Adipose tissue (tissue), 3 donors: ENCODE measurements around the gene MFGE8. TPM values are rescaled to one million over a fixed set of nuclear protein-coding genes. Genes with fewer than 3 reads are reported as not detected.
"Not testable (repeated sequence)": the region's sequence is repeated elsewhere in the genome, so short reads cannot be mapped to it uniquely, and the experiment has no call there.

Experiments
- H3K27ac ChIP-seq: one replicate; pipeline ENCODE4 v1.5.1; 2013; ENCODE audit warnings: low read depth, low read length
- WGBS, 3 donors: extraction: QIAGEN DNeasy Blood & Tissue Kit; methylation state at CpG; one replicate each; pipeline ENCODE4 v1.1.7; 2013; 5-methylcytosine and 5-hydroxymethylcytosine counted together
- polyA plus RNA-seq, 3 donors: library from polyadenylated mRNA; stranded (reverse); fragments of 200-250 nt; gene quantifications; one replicate each; pipeline ENCODE4 v1.2.3, GENCODE V29; 2013
- donor health status: healthy with polysubstance abuse.
- donor health status: Bipolar disorder and iron deficiency.
- donor health status: healthy.

Gene MFGE8
- polyA plus RNA-seq, 3 donors: 50.5 to 348 (median 303) TPM

DNA sequence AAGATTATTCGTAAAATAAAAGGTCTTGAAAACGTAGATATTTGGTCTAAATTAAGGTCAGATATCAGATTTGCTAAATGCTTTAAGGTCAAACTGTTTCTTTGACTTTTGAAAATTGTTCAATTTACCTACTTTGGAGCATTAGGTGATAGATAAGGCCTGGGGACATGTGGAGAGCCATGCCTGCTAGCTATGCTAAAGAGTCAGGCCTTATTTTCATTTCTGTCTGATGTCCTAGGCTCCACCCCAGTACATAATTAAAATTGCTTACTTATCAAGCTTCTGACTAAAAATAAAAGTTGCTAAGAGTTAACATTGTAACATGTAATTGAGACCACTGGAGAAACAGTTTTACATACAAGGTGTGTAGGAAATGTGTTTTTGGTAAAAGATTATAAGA is 12.5 kb upstream of the MFGE8 start:
- not testable (repeated sequence) for H3K27ac ChIP-seq
- 78 to 85% (median 79%) methylated on average over 2 of the region's 2 CpGs for WGBS, 3 donors

DNA sequence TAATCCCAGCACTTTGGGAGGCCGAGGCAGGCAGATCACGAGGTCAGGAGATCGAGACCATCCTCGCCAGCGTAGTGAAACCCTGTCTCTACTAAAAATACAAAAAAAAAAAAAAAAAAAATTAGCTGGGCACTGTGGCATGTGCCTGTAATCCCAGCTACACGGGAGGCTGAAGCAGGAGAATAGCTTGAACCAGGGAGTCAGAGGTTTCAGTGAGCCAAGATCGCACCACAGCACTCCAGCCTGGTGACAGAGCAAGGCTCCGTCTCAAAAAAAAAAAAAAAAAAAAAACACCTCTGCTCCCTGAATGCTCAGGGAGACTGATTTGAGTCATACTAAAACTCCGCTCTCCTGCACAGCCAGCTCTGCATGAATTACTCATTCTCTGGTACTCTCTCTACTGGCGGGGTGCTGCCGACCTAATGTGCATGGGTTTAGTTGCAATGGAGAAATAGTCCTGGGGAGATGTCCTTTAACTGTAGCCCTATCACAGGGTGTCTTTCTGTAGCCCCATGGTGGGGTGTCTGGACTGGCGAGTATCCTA is 7.8 kb upstream of the MFGE8 start:
- not testable (repeated sequence) for H3K27ac ChIP-seq
- WGBS, 3 donors: 87 to 93% (median 90%) methylated on average over 12 of the region's 12 CpGs

DNA sequence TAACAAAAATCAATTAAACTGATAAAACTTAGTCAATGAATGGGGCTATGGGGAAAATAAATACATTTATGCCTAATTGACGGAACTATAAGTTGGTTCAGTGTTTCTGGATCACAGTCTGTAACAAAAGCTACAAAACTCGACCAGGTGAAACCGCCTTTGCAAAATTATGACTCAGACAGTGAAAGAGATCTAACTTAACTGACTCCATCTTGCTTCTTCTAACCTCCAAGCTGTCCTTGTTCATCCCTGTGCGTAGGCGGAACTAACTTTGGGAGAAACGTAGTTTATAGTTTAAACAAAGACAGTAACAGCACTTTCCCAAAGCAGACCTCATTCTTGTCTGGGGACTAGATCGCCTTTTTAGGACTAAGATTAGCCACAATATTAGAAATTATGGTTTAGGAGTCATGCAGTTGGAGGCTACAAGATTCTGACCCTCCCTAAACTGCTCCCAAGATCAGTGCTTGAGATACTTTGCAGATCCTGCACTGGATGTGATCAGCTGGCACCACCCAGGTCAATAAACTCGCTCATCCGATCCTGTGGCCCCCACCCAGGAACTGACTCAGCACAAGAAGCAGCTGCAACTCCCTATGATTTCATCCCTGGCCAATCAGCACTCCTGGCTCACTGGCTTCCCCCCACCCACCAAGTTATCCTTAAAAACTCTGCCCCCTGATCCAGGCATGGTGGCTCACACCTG is 7.2 kb upstream of the MFGE8 start:
- WGBS, 3 donors: 59 to 72% (median 69%) methylated on average over 9 of the region's 9 CpGs
- H3K27ac ChIP-seq: no peak overlapping the region

DNA sequence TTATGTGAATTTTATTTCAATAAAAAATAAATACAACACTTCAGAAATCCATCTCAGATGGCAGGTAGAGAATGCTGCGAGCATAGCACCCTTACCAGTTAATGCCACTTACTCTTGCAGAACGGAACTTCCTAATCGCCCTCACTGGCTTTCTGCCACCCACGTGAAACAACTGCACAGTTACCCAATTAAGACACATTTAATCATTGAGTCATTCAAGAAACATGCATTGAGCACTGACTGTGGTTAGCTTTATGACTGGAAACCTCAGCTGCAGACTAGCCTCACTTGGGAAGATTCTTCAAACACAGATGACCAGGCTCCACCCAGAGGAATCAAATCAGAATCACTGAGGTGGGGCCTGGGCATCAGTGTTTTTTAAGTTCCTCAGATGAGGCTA is 5.6 kb upstream of the MFGE8 start:
- WGBS, 3 donors: 26 to 33% (median 32%) methylated on average over 4 of the region's 4 CpGs
- no peak overlapping the region for H3K27ac ChIP-seq

DNA sequence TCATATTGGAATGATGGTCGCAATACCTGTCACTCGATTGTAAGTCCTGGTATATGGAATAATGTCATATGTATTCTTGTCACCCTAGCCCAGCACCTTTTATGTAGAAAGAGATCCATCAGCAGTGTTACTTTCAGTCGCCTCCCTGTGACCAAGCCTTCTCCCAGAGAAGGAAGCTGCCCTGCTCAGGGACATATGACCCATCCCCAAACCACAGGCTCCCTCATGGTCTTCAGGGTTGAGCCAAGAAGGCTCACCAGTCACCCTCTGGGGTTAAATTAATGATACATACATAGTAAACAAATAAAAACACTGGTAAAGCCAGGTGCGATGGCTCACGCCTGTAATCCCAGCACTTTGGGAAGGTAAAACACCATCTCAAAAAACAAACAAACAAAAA is 4.6 kb upstream of the MFGE8 start:
- 60 to 90% (median 85%) methylated on average over 5 of the region's 5 CpGs for WGBS, 3 donors
- H3K27ac ChIP-seq: no peak overlapping the region

DNA sequence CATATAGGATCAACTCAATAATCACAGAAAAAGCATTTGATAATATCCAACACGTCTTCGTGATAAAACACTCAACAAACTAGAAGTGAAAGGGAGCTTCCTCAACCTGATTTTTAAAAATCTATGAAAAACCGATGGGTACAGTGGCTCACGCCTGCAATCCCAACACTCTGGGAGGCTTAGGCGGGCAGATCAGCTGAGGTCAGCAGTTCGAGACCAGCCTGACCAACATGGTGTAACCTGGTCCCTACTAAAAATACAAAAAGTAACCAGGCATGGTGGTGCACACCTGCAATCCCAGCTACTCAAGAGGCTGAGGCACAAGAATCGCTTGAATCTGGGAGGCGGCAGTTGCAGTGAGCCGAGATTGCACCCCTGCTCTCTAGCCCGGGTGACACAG is 2.2 kb upstream of the MFGE8 start:
- H3K27ac ChIP-seq: no peak overlapping the region
- 90 to 95% (median 94%) methylated on average over 10 of the region's 10 CpGs for WGBS, 3 donors

DNA sequence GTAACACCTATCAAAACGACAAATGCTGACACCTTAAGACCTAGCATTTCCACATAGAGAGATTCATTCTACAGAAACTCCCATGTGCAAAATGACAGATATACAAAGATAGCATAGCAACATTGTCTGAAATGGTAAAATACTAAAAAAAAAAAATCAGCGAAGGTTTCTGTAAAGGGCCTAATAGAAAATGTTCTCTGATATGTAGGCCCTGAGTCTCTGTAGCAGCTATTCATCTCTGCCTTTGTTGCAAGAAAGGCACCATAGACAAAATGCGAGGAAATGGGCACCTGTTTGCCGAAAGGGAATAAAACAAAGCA is 631 bp upstream of the MFGE8 start:
- 60 to 71% (median 70%) methylated on average over 4 of the region's 4 CpGs for WGBS, 3 donors
- H3K27ac ChIP-seq: no peak overlapping the region

DNA sequence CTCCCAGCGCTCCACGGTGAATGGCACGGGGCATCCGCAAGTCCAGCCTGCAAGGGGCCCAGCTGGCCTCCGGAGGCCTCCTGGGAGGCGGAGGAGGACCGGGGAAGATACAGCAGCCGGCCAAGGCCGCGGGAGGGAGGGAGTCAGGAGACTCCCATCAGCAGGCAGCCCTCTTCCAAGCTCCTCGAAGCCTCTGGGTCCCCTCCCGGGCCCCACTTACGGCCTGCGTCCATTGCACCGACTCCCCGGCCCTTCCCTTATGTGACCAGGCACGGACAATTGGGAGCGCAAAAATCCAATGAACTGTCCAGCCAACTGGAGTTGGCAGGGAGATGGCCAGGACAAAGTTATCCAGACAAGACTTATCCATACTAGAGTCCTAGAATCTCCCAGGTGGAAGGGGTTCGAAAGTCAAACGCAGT is 668 bp downstream of the MFGE8 start:
- no peak overlapping the region for H3K27ac ChIP-seq
- 8 to 13% (median 12%) methylated on average over 20 of the region's 20 CpGs for WGBS, 3 donors

DNA sequence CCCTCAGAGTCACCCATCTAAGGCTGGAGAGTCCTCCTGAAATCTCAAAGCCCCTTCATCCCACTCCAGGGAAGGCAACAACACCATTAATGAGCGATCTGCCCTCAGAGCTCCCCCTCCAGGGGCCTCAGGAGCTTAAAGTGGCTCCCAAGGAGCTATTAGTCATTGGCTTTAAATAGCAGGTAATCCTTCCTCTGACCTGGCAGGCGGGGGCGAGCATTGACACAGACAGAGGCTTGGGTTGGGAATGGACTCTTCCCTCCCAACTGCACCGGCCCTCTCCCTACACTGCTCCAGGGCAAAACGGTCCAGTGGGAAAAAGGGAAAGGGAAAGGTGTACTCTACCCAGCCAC is 1.4 kb downstream of the MFGE8 start:
- WGBS, 3 donors: 67 to 87% (median 81%) methylated on average over 5 of the region's 5 CpGs
- H3K27ac ChIP-seq: no peak overlapping the region

DNA sequence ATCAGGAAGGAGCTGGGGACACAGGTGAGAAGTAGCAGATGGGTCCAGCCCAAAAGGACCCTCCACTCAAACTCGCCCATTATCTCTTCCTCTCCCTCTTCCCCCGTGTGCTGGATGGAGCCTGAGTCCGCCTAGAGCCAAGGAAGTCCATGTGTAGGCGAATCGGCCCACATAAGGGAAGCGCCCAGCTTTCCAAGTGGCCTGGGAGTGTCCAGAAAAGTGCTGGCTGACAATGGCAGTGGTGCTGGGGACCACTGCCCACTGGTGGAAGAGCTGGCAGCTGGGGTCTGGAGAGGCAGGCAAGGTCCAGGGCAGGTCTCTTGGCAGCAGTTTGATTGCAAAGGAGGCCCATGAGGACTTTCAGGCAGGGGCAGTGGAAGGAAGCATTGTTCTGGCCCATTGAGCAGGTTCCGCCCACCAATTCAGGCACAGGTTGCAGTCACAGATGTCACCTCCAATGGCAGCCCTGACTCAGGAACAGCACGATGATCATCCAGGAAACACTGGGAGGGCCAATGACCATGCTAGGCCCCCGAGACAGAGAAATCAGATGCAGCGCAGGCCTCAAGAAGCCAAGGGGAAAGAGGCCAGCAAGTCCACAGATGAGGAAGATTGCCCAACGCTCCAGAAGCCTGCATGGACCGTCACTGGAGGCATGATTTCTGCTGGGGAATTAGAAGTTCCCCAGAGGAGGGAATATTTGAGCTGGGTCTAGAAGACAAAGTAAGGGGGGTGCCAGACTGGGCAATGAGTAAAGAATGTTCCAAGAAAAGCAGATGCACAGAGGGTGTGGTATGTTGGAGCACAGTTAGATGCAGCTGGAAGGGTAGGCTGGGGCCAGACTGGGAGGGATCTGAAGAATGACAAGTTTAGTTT is 3.0 kb downstream of the MFGE8 start:
- WGBS, 3 donors: 71 to 80% (median 74%) methylated on average over 12 of the region's 12 CpGs
- no peak overlapping the region for H3K27ac ChIP-seq

DNA sequence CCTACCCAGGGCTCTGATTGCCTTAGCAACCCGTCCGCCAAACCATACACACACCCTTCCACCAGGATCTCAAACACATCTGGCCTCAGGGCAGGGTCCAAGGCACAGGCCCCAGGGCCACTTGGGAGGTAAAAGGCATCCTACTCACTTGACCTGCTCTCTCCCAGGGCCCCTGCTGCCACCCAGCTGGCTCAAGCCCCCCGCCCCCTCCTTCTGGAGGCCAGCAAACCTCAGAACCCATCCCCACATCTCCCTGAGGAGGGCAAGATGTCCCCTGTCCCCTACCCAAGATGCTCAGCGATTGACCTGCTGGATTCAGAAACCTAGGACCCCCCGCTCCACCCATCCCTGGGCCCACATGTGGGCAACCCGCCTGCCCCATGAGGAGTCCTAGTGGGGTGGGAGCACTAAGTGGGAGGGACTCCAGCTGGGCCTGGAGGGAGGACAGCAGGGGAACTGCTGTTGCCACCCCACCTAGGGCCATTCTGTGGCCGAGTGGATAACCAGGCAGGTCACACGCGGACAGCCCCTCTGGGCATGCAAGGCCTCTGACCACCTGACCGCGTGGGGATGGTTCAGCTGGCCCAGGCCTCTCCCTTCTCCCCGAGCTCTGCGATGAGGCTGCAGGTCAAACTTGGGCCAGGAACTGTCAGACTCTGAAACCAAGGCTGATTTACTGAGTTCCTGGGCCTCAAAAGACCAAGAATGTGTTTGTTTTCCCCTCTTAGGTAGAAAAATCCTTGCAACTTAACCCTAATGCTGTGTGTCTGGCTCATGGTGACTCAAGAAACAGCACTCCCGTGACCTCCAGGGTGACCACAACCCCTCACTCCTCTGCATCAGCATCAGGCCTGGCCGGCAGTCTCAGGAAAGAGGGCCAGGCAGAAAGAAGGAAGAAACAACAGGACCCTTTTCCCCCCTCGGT is 4.2 kb downstream of the MFGE8 start:
- WGBS, 3 donors: 71 to 90% (median 86%) methylated on average over 16 of the region's 16 CpGs

DNA sequence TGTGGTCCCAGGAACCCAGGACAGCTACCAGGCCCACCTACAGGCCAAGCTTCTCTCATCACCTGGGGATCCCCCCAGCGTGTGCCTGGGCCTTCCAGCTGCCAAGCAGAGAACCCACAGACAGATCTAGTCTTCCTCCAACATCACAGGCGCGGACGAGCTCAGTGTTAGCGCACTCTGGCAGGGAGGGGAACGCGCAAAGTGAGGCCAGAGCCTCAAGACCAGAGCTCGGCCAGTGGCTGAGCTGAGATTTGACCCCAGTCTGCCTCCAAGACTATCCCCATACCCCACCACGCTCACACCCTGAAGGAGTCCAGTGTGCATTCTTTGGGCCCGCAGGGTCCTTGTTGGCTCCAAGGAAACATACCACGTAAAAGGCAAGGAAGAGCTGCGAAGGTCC is 5.1 kb downstream of the MFGE8 start:
- H3K27ac ChIP-seq: no peak overlapping the region
- 90 to 93% (median 91%) methylated on average over 11 to 12 of the region's 12 CpGs for WGBS, 3 donors

More for the DNA sequence above, 4.2 kb downstream of the MFGE8 start:
- H3K27ac ChIP-seq: no peak overlapping the region

DNA sequence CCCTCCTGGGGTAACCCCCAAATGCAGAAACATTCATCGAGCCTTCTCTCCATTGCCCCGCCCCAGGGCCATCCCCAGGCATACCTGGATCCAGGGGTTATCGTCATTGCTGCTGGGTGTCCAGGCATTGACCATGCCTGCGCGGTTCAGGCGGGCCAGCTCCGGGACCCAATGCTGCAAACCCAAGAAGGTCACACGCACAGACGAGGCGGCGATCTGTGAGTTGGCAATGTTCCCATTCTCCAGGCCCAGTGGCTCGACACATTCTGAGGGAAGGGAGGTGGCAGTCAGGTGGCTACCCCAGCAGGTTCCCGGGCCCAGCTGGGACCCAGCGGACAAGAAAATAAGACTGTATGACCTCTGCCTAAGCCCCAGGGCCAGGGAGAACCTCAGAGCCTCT is 6.1 kb downstream of the MFGE8 start:
- 83 to 88% (median 87%) methylated on average over 14 of the region's 14 CpGs for WGBS, 3 donors
- no peak overlapping the region for H3K27ac ChIP-seq

DNA sequence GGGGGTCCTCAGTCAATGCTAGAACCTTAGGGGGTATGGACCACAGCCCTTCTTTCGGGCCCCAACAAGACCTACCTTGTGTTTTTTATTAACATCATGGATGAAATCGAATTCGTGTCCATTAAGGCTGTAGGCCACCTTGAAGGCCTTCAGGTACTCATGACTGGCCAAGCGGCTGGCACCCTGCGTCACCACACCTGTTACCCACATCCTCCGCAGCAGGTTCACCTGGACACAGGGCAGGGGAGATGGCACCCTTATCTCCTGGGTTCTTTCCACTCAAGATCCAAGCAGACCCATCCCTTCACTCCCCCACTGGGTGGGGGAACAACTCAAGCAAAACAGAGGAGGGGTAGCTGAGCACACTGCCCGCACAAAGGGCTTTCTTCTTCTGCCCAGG is 6.6 kb downstream of the MFGE8 start:
- 93 to 97% (median 97%) methylated on average over 7 of the region's 7 CpGs for WGBS, 3 donors
- H3K27ac ChIP-seq: no peak overlapping the region

DNA sequence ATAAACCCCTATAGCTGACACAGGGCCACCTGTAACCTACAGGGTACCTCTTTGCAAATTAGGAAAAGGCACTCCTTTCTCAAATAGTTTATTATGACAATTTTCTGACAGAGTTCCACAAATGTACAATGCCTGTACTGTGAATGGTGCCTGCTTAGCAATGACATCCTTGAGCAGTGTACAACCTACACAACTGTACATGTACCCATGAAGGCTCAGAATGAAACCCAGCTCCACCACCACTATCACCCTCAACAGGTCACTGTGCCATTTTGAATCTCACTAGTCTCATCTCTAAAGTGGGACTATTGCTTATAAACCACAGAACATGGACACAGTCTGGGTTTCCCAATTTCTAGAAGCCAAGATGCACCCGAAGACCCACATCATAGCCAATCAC is 7.0 kb downstream of the MFGE8 start:
- WGBS, 3 donors: 86 to 95% (median 95%) methylated on average over 1 of the region's 1 CpG
- no peak overlapping the region for H3K27ac ChIP-seq

DNA sequence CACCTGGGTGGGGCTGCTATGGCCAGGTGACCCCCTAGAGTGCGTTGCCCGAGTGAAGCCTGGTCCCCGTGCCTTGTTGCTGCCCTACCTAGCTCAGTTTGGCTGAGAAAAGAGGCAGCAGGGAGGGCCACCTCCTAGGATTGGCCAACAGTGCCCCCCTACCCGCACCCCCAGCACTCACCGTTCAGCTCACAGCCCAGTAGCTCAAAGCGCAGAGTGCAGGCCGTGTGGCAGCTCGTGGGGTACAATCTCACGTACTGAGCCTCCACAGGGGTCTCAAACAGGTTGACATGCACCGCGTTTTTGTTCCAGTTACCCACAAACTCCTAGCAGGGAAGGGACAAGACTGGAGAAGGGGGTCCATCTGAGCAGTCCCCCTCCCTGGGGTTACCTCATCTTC is 7.6 kb downstream of the MFGE8 start:
- WGBS, 3 donors: 77 to 91% (median 89%) methylated on average over 11 of the region's 11 CpGs
- no peak overlapping the region for H3K27ac ChIP-seq

DNA sequence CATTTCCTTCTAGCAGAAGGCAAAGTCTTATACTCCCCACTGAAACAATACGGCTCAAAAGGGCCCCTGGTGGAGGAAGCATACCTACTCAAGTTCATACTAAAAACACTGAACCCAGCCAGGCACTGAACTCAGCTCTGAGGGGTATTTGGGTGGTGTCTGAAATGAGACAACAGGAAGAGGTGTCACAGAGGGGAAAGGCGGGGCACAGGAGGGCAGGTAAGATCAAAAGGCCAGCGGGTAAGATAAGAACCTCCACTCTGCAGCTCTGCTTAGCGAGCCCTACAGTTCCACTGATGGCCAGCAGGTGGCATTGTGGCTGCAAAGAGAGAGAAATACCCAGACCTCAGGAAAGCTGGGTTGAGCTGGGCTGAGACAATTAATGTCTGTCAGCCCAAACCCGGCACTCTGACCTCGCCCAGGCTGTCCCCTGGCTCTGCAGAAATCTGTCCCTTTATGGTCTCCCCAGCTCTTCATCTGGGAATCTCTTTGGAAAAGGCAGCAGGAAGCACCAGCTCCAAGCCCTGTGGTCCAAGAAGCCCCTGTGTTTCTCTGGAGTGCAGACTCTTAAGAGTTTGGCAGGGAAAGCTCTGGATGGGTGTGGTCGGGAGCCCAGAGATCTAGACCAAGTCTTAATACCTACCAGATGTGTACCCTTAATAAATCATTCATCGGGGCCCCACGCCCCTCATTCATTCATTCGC is 8.4 kb downstream of the MFGE8 start:
- WGBS, 3 donors: 27 to 32% (median 30%) methylated on average over 10 of the region's 10 CpGs
- no peak overlapping the region for H3K27ac ChIP-seq

DNA sequence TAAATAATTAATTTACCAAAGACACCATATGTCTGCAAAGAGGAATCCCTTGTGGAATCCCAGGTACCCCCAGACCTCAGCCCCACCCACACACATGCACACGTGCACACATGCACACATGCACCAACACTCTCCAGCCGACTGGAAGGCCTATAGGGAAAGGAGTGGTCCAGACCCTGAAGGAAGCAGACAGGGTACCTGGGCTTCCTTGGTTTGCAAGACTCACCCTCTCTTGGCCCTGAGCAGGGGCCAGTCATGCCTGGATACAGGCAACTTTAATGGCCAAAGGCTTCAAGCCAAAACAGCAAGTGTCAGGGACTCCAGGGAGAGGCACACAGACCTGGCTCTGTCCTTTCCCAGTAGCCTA is 8.9 kb downstream of the MFGE8 start:
- 58 to 88% (median 78%) methylated on average over 2 of the region's 2 CpGs for WGBS, 3 donors
- no peak overlapping the region for H3K27ac ChIP-seq
